ENCODE results near the gene DENND2C. TPM values are rescaled to one million over a fixed set of nuclear protein-coding genes. Genes with fewer than 3 reads are reported as not detected.

Gene DENND2C
- total RNA-seq, 2 donors from 2014 or later: 1.2 to 1.8 TPM

DNA sequence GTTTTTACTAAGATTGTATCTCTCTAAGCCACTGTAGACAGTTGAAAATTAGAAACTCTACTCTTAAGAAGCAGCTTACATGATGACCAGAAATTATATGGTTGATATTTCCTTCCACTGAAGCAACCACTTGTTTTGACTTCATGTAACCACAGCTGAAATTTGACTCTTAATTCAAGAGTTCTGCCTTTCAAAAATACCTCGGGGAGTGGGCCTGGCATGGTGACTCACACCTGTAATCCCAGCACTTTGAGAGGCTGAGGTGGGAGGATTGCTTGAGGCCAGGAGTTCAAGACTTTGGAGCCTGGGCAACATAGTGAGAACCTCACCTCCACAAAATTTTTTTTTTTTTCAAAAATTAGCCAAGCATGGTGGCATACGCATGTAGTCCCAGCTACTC, 21.2 kb upstream of the DENND2C start:
- Histone ChIP-seq H3K9me3 (no peaks in the 10 kb centered on the region), H3K4me3 (no peak overlapping the region), H3K27ac (no peak overlapping the region), H3K4me1 (no peaks in the 10 kb centered on the region), H3K27me3 (no peaks in the 10 kb centered on the region), H3K36me3 (no peaks in the 10 kb centered on the region)
- TF ChIP-seq CTCF (IDR thresholded peaks at IDR 0.05): no peak
- DNase-seq (ENCODE audit: low spot score): no peak

GRCh38 chr1:114690148-114690547, 20.3 kb upstream of the DENND2C start:
- DNase-seq (ENCODE audit: low spot score): no peak
- Histone ChIP-seq H3K27ac (no peak overlapping the region), H3K27me3 (no peaks in the 10 kb centered on the region), H3K36me3 (no peaks in the 10 kb centered on the region), H3K4me3 (no peak overlapping the region), H3K4me1 (no peaks in the 10 kb centered on the region), H3K9me3 (no peaks in the 10 kb centered on the region)
- no peak for TF ChIP-seq CTCF (IDR thresholded peaks at IDR 0.05)

- Histone ChIP-seq H3K36me3 (no peaks in the 10 kb centered on the region), H3K27ac (no peak overlapping the region), H3K4me3 (no peak overlapping the region), H3K4me1 (no peaks in the 10 kb centered on the region), H3K9me3 (no peaks in the 10 kb centered on the region), H3K27me3 (no peaks in the 10 kb centered on the region)
- no peak for TF ChIP-seq CTCF (IDR thresholded peaks at IDR 0.05)
- DNase-seq (ENCODE audit: low spot score): no peak
Observed at GRCh38 chr1:114688526-114688925, 18.7 kb upstream of the DENND2C start.

GRCh38 chr1:114685851-114686250, 16.0 kb upstream of the DENND2C start:
- no peak for DNase-seq (ENCODE audit: low spot score)
- no peaks in the 10 kb centered on the region for H3K4me1 ChIP-seq
- H3K36me3 ChIP-seq: no peaks in the 10 kb centered on the region
- H3K9me3 ChIP-seq: no peaks in the 10 kb centered on the region
- no peaks in the 10 kb centered on the region for H3K27me3 ChIP-seq
- H3K27ac ChIP-seq: no peak overlapping the region
- H3K4me3 ChIP-seq: no peak overlapping the region
- TF ChIP-seq CTCF (IDR thresholded peaks at IDR 0.05): no peak

DNA sequence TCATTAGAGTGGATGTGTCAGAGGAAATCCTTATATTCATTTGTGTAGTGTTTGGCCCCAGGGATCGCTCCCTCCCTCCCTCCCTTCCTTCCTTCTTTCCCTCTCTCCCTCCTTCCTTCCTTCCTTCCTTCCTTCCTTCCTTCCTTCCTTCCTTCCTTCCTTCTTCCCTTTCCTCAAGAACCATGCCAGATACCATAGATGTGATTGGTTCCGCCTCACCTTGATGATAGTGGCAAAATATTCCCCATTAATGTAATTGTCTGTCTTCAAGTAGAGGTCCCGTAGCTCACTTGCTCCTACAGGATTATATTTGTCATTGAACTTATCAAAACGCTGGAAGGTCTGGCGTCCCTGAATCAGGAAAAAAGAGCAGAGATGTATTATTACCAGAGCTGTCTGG, 7.8 kb upstream of the DENND2C start:
- Histone ChIP-seq H3K9me3 (no peaks in the 10 kb centered on the region), H3K4me3 (no peak overlapping the region), H3K27me3 (no peaks in the 10 kb centered on the region), H3K27ac (no peak overlapping the region), H3K36me3 (no peaks in the 10 kb centered on the region), H3K4me1 (no peaks in the 10 kb centered on the region)
- DNase-seq (ENCODE audit: low spot score): no peak
- no peak for TF ChIP-seq CTCF (IDR thresholded peaks at IDR 0.05)

DNA sequence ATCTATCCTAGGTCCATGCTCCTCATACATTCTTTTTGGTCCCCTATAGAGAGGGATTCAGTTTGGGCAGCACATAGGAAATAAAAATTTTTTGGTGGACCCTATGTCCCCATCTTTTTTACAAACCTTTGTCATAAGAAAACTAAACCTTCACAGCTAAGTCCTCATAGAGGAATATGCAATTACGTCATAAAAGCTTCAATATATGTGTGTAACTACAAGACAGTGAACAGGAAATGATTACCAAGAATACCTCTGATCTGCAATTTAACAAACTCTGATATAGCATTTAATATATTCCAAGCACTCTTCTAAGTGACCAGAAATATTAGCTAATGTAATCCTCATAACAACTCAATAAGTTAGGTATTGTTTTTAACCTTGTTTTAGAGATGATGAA, 6.3 kb upstream of the DENND2C start:
- Histone ChIP-seq H3K27ac (no peak overlapping the region), H3K9me3 (no peaks in the 10 kb centered on the region), H3K27me3 (no peaks in the 10 kb centered on the region), H3K4me1 (no peaks in the 10 kb centered on the region), H3K36me3 (no peaks in the 10 kb centered on the region), H3K4me3 (no peak overlapping the region)
- no peak for DNase-seq (ENCODE audit: low spot score)
- no peak for TF ChIP-seq CTCF (IDR thresholded peaks at IDR 0.05)

Data from right atrium auricular region (tissue), 2 donors.